HepG2 (cell line): ENCODE measurements around the gene CLASP1. TPM values are rescaled to one million over a fixed set of nuclear protein-coding genes. Genes with fewer than 3 reads are reported as not detected.

Source experiments
- ATAC-seq: fragments of 200-7000 bp; cut with Tn5 transposase; 3 replicates; pipeline ENCODE4 v1.9.1; 2020; ENCODE audit warnings: mild to moderate bottlenecking, moderate library complexity
- BruUV-seq: library from RNA; stranded (reverse); fragments of 400-500 nt; replicated peaks from 2 replicates; lab custom pipeline; 2021; lab: Mats Ljungman, UMichigan
- CTCF ChIA-PET: fragments of 300-600 bp; formaldehyde crosslinking; extraction: SDS; loops from one replicate; lab custom pipeline; 2021; ENCODE audit warnings: low total read pairs, inconsistent platforms, low intra/inter-chr PET ratio; lab: Yijun Ruan, JAX
- POLR2A ChIA-PET: fragments of 350-600 bp; sonication (Branson Sonifier 250); formaldehyde crosslinking; loops from one replicate; lab custom pipeline; 2020; ENCODE audit warnings: antibody characterized with exemption, inconsistent platforms; lab: Yijun Ruan, JAX
- DNase-seq: peaks from one replicate; pipeline ENCODE4 v3.0.0-alpha.2; 2015; ENCODE audit warnings: low spot score
- FAIRE-seq: peaks from 3 replicates; lab custom pipeline; 2011; peaks lifted over from hg19 to GRCh38; lab: Jason Lieb, UNC
- H2AFZ ChIP-seq: one replicate; pipeline ENCODE4 v1.6.1; 2011; ENCODE audit warnings: low read length, inconsistent platforms
- H3K27ac ChIP-seq: fragments of 300-600 bp; 3 replicates; pipeline ENCODE4 v1.8.0; 2011; ENCODE audit warnings: mixed run types, mild to moderate bottlenecking, mixed read lengths, low read length, inconsistent platforms; ENCODE audit not compliant: insufficient read depth; ENCODE audit errors: extremely low read length
- H3K27me3 ChIP-seq, 2 experiments: fragments of 200-600 bp in 1 of 2; 2 replicates in 1 of 2; 3 replicates in 1 of 2; pipeline versions ENCODE4 v1.6.0 to v1.8.0; 2011; ENCODE audit warnings: low read length in 2 of 2, mild to moderate bottlenecking in 2 of 2, moderate library complexity in 2 of 2, inconsistent platforms in 1 of 2; ENCODE audit not compliant: insufficient read depth in 2 of 2, control insufficient read depth in 1 of 2
- H3K36me3 ChIP-seq, 2 experiments: fragments of 200-600 bp in 1 of 2; replicated peaks in 1 of 2; 2 replicates in 1 of 2; 3 replicates in 1 of 2; pipeline versions ENCODE4 v1.5.1 to v1.8.0; 2011; ENCODE audit warnings: low read length in 2 of 2, inconsistent platforms in 1 of 2; ENCODE audit not compliant: insufficient read depth in 2 of 2, control insufficient read depth in 1 of 2
- H3K4me1 ChIP-seq: 2 replicates; pipeline ENCODE4 v1.5.1; 2012; ENCODE audit warnings: low read length, inconsistent platforms; ENCODE audit not compliant: insufficient read depth
- H3K4me2 ChIP-seq: 2 replicates; pipeline ENCODE4 v1.6.0; 2011; ENCODE audit warnings: low read depth, low read length, inconsistent platforms
- H3K4me3 ChIP-seq, 3 experiments: fragments of 200-600 bp in 1 of 3; sonication (generic), shearing (Covaris generic) in 1 of 3; replicated peaks in 1 of 3; 2 replicates each; pipeline ENCODE4 v1.5.1; 2011 to 2016; ENCODE audit warnings: low read length in 3 of 3, inconsistent platforms in 2 of 3, low read depth in 2 of 3, mild to moderate bottlenecking in 2 of 3, control low read depth in 1 of 3, mixed read lengths in 1 of 3; ENCODE audit not compliant: insufficient read depth in 1 of 3
- H3K79me2 ChIP-seq: one replicate; pipeline ENCODE4 v1.6.1; 2011; ENCODE audit warnings: low read length, inconsistent platforms; ENCODE audit not compliant: insufficient read depth
- H3K9ac ChIP-seq: 2 replicates; pipeline ENCODE4 v1.6.0; 2011; ENCODE audit warnings: mild to moderate bottlenecking, low read depth, low read length, inconsistent platforms; ENCODE audit not compliant: insufficient read depth
- H3K9me3 ChIP-seq: 2 replicates; pipeline ENCODE4 v1.5.1; 2012; ENCODE audit warnings: mild to moderate bottlenecking, low read length
- H4K20me1 ChIP-seq: 2 replicates; pipeline ENCODE4 v1.6.0; 2011; ENCODE audit warnings: inconsistent platforms, mild to moderate bottlenecking, low read length, moderate library complexity; ENCODE audit not compliant: insufficient read depth
- ATF5 ChIP-seq: sonication (generic); formaldehyde crosslinking; IDR thresholded peaks from 2 replicates; pipeline ENCODE4 v1.4.0; 2020; ENCODE audit warnings: mild to moderate bottlenecking, low read depth, missing genetic modification reagents
- HNRNPUL1 ChIP-seq: fragments of 200-400 bp; formaldehyde crosslinking; IDR thresholded peaks from 2 replicates; pipeline ENCODE4 v1.6.1; 2017; ENCODE audit warnings: low read depth, mild to moderate bottlenecking, low read length, moderate library complexity
- IRF1 ChIP-seq: sonication (generic); formaldehyde crosslinking; IDR thresholded peaks from 2 replicates; pipeline ENCODE4 v1.4.0; 2020; ENCODE audit warnings: low read depth, mild to moderate bottlenecking, missing genetic modification reagents
- NFE2L2 ChIP-seq: fragments of 150-350 bp; IDR thresholded peaks from 2 replicates; pipeline ENCODE4 v1.6.1; 2014; ENCODE audit warnings: low read length
- NONO ChIP-seq, 2 experiments: fragments of 450-650 bp in 1 of 2; sonication (generic) in 1 of 2; formaldehyde crosslinking in 1 of 2; IDR thresholded peaks in 1 of 2; conservative IDR thresholded peaks in 1 of 2; 2 replicates each; pipeline versions ENCODE4 v1.6.1 to v1.8.0; 2017 to 2022; ENCODE audit warnings: mild to moderate bottlenecking in 1 of 2, missing genetic modification reagents in 1 of 2, moderate library complexity in 1 of 2
- NR2F1 ChIP-seq, 2 experiments: fragments of 450-650 bp in 1 of 2; formaldehyde crosslinking in 1 of 2; IDR thresholded peaks; 2 replicates each; pipeline versions ENCODE4 v1.5.0 to v1.6.1; 2016 to 2020; ENCODE audit warnings: mild to moderate bottlenecking in 1 of 2, missing compliant biosample characterization in 1 of 2, missing genetic modification reagents in 1 of 2, moderate library complexity in 1 of 2
- SMARCC2 ChIP-seq: fragments of 450-650 bp; IDR thresholded peaks from 2 replicates; pipeline ENCODE4 v1.6.1; 2017; ENCODE audit warnings: antibody characterized with exemption, mild to moderate bottlenecking
- U2AF2 ChIP-seq: fragments of 200-400 bp; formaldehyde crosslinking; IDR thresholded peaks from 2 replicates; pipeline ENCODE4 v1.6.1; 2017; ENCODE audit warnings: low read depth, mild to moderate bottlenecking, low read length
- ZNF510 ChIP-seq: sonication (generic); formaldehyde crosslinking; IDR thresholded peaks from 2 replicates; pipeline ENCODE4 v1.4.0; 2020; ENCODE audit warnings: low read depth, mild to moderate bottlenecking, missing genetic modification reagents
- ZNF816 ChIP-seq: sonication (generic); formaldehyde crosslinking; IDR thresholded peaks from 2 replicates; pipeline ENCODE4 v1.8.0; 2022; ENCODE audit warnings: missing genetic modification reagents, mild to moderate bottlenecking, borderline replicate concordance
- WGBS: methylation state at CpG from one replicate; pipeline ENCODE4 v1.1.6; 2017; ENCODE audit warnings: low lambda C conversion rate; 5-methylcytosine and 5-hydroxymethylcytosine counted together
- in situ Hi-C: cut with HindIII; loops from 2 replicates; pipeline ENCODE4 v1.10.0; 2017; ENCODE audit warnings: low pct_unique_long_range_greater_than_20kb; ENCODE audit not compliant: extremely low pct_ligation_motif_present
- intact Hi-C: fragments of 100-400 bp; cut with micrococcal nuclease; formaldehyde crosslinking; loops from one replicate; pipeline ENCODE4 v1.10.0; 2022; ENCODE audit not compliant: unreplicated experiment
- polyA plus RNA-seq, 8 experiments: library from polyadenylated mRNA; depleted of rRNA in 3 of 8; stranded (reverse) in 7 of 8; unstranded in 1 of 8; fragments of >200 nt; fragmentation: Illumina TruSeq in 4 of 8; extraction: Trizol in 4 of 8; gene quantifications; 2 replicates each; pipeline versions ENCODE4 v1.2.1 to v1.2.3, GENCODE V29; 2011 to 2016; ENCODE audit warnings: low read depth in 4 of 8, missing spikeins in 1 of 8, mixed read lengths in 1 of 8; ENCODE audit not compliant: insufficient read depth in 1 of 8
- total RNA-seq, 5 experiments: library from RNA; depleted of rRNA; stranded (reverse); fragments of >200 nt; fragmentation: Illumina TruSeq; extraction: Trizol; gene quantifications; 2 replicates each; pipeline ENCODE4 v1.2.3, GENCODE V29; 2016; ENCODE audit warnings: low read depth in 1 of 5
- TF ChIP-seq, protein P1 (sequence below): sonication (generic); formaldehyde crosslinking; IDR thresholded peaks from 2 replicates; pipeline ENCODE4 v1.5.0; 2020; ENCODE audit warnings: missing genetic modification reagents
- TF ChIP-seq, protein P2 (sequence below): sonication (generic); formaldehyde crosslinking; IDR thresholded peaks from 2 replicates; pipeline ENCODE4 v1.5.1; 2020; ENCODE audit warnings: mild to moderate bottlenecking, missing genetic modification reagents, borderline replicate concordance

Gene CLASP1
- total and polyA plus RNA-seq, 2 of the 13 experiments (the other 11 are each of a cell fraction or from before 2014, with no cell fraction given), result 11.7 to 47.9 TPM

- Histone ChIP-seq H4K20me1 (no peaks in the 10 kb centered on the region), H3K4me1 (no peaks in the 10 kb centered on the region), H3K9ac (no peak overlapping the region), H3K27me3 (no peaks in the 10 kb centered on the region), H3K27ac (no peak overlapping the region), H3K4me3 (no peak overlapping the region), H3K79me2 (no peaks in the 10 kb centered on the region), H2AFZ (no peak overlapping the region), H3K4me2 (no peak overlapping the region), H3K36me3 (peaks cover 44 to 80% of the 10 kb centered on the region in 2 experiments), H3K9me3 (no peaks in the 10 kb centered on the region)
- DNase-seq, result no peak
- no peak for TF ChIP-seq U2AF2
- no peak for TF ChIP-seq ZNF816
- no peak for TF ChIP-seq NONO (IDR thresholded peaks at IDR 0.05)
- TF ChIP-seq NONO (CRISPR knock-in tag; conservative IDR thresholded peaks at IDR 0.05), result no peak
- TF ChIP-seq SMARCC2, result no peak
- TF ChIP-seq NFE2L2, result no peak
- no peak for TF ChIP-seq NR2F1 (CRISPR knock-in tag; IDR thresholded peaks at IDR 0.05)
- no peak for TF ChIP-seq ATF5 (CRISPR knock-in tag)
- no peak for TF ChIP-seq HNRNPUL1
- TF ChIP-seq ZNF510, result no peak
- TF ChIP-seq, protein P1, sequence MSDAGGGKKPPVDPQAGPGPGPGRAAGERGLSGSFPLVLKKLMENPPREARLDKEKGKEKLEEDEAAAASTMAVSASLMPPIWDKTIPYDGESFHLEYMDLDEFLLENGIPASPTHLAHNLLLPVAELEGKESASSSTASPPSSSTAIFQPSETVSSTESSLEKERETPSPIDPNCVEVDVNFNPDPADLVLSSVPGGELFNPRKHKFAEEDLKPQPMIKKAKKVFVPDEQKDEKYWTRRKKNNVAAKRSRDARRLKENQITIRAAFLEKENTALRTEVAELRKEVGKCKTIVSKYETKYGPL (CRISPR knock-in tag), result no peak
- no peak for TF ChIP-seq IRF1
- TF ChIP-seq, protein P2, sequence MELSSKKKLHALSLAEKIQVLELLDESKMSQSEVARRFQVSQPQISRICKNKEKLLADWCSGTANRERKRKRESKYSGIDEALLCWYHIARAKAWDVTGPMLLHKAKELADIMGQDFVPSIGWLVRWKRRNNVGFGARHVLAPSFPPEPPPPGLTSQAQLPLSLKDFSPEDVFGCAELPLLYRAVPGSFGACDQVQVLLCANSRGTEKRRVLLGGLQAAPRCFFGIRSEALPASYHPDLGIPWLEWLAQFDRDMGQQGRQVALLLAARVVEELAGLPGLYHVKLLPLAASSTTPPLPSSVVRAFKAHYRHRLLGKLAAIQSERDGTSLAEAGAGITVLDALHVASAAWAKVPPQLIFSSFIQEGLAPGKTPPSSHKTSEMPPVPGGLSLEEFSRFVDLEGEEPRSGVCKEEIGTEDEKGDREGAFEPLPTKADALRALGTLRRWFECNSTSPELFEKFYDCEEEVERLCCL, result no peak
- no peak for ATAC-seq
- 97% methylated on average over 14 of the region's 14 CpGs for WGBS
- no peak for FAIRE-seq
- ChIA-PET CTCF (no interaction called here), POLR2A (no interaction called here)
- intact Hi-C loops (no loop called here), in situ Hi-C loops (no loop called here)
- no TSS peak for BruUV-seq
Measured at GRCh38 chr2:121365061-121365460, 284.2 kb downstream of the CLASP1 start.
